ENCODE results near the gene FCN3.

Gene FCN3

GRCh38 chr1:27380766-27381733 lies 6.4 kb upstream of the FCN3 start:
- DNase-seq (ENCODE audit: low read depth in 2 of 3, low spot score in 2 of 3): no peak

DNA sequence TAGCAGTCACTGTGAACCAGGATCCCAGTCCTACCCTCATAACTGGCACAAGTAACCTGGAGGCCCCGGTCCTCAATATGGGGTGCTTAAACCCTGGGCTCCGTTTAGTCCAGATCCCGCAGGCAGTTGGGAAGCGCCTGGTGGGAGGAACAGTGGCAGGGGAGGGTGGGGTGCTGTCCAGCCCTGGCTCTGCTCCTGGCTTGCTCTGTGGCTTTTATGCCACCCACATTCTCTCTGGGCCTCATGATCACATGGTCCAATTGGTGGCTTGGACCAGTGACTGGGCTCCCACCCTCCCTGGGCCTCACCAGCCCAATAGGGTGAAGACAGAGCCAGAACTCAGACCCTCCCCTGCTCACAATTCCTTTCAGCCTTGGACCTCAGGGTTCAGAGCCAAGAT lies 5.6 kb upstream of the FCN3 start:
- no peak for DNase-seq (ENCODE audit: low read depth in 2 of 3, low spot score in 2 of 3)

DNA sequence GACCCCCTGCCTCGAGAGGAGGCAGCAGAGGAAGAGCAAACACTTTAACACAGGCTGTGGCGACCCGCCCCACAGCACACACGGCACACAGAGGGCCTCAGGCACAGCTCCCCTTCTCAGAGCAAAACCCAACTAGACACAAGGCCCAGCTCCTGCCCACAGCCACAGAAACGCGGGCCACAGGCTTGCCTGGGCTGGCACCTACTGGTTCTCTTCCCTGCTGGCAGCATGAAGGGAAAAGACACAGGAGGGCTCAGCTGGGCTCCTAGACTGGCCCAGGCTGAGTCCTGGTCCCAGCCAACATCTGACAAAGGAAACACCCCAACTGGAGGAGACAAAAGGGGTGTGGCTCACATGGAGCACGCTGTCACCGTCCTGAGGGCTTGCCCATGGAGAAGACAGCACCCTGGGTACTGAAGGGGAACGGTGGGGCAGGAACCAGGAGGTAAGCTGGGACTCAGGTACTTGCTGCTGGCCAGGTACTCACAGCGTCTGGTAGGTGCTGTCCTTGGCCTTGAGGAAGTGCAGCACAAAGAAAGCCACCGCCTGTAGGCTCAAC lies 5.0 kb upstream of the FCN3 start:
- DNase-seq (ENCODE audit: low read depth in 2 of 3, low spot score in 2 of 3): no peak

- no peak for DNase-seq (ENCODE audit: low read depth in 2 of 3, low spot score in 2 of 3)
Measured at GRCh38 chr1:27377760-27378495, 3.3 kb upstream of the FCN3 start.

DNA sequence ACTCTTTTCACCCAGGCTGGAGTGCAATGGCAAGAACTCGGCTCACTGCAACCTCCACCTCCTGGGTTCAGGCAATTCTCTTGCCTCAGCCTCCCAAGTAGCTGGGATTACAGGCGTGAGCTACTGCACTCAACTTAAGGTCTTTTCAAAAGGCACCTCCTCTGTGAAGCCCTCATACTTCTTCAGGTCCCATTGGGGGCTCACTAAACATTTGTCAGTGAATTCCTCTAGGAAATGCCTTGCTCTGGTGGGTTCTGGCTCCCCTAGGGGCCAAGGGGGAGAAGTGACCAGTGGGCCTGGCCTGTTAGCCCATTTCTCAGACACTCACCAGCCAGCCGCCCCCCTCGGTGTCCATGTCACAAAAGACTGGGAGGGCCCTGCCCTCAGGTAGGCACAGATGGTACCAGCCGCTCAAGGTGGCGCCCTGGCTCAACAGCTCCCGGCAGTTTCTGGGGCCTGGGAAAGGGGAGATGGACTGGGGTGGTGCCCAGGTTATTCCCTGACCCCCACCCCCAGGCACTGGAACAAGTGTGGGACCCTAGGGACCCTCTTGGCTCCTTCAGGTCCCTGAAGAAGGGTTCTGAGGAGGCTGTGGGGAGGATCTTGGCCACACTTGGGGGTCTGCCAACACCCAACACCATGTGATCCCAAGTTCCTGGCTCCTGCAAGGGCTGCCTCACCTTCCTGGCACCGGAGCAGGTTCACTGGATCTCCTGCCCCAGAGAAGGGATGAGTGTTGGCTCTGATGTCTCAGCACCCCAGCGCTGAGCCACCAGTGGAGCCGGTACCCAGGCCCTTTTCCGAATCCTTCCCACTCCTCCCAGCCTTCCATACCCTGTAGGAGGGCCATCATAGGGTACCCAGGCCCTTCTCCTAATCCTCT lies 1.6 kb downstream of the FCN3 start:
- DNase-seq (ENCODE audit: low read depth in 2 of 3, low spot score in 2 of 3): no peak

DNA sequence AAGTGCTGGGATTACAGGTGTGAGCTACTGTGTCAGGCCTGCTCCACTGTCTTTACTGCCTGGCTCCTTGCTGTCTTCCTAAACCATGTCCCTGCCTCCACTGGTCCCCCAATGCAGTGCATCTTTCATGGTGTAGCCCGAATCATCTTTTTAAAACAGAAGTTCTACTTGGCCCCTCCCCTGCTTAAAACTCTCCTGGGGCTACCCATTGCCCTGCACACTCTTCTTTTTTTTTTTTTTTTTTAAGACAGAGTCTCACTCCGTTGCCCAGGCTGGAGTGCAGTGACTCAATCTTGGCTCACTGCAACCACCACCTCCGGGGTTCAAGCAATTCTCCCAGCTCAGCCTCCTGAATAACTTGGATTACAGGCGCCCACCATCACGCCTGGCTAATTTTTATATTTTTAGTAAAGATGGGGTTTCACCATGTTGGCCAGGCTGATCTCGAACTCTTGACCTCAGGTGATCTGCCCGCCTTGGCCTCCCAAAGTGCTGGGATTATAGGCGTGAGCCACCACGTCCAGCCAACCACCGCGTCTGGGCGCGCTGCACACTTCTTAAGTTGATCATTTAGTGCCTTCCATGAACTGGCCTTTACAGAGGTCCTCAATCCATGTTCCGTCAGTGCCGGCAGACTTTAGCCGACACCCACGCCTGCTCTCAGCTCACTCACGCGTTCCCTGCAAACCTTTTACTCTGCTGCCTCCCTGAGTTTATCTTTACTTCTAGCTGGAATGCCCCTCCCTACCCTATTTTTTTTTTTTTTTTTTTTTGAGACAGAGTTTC lies 2.4 kb downstream of the FCN3 start:
- no peak for DNase-seq (ENCODE audit: low read depth in 2 of 3, low spot score in 2 of 3)

- DNase-seq (ENCODE audit: low read depth in 2 of 3, low spot score in 2 of 3): no peak
Measured at GRCh38 chr1:27368869-27369582, 5.6 kb downstream of the FCN3 start.

- DNase-seq (ENCODE audit: low read depth in 2 of 3, low spot score in 2 of 3): no peak
Measured at GRCh38 chr1:27367160-27367650, 7.4 kb downstream of the FCN3 start.

- no peak for DNase-seq (ENCODE audit: low read depth in 2 of 3, low spot score in 2 of 3)
Measured at GRCh38 chr1:27366411-27367159, 8.0 kb downstream of the FCN3 start, which contains the start of gene MAP3K6. Gene MAP3K6 (minus strand): TSS chr1:27366961. CDS start chr1:27366597, 364 bp downstream.

GRCh38 chr1:27366113-27366410 lies 8.6 kb downstream of the FCN3 start:
- DNase-seq (ENCODE audit: low read depth in 2 of 3, low spot score in 2 of 3): peak; percentile 63 to 81 (median 66)

DNA sequence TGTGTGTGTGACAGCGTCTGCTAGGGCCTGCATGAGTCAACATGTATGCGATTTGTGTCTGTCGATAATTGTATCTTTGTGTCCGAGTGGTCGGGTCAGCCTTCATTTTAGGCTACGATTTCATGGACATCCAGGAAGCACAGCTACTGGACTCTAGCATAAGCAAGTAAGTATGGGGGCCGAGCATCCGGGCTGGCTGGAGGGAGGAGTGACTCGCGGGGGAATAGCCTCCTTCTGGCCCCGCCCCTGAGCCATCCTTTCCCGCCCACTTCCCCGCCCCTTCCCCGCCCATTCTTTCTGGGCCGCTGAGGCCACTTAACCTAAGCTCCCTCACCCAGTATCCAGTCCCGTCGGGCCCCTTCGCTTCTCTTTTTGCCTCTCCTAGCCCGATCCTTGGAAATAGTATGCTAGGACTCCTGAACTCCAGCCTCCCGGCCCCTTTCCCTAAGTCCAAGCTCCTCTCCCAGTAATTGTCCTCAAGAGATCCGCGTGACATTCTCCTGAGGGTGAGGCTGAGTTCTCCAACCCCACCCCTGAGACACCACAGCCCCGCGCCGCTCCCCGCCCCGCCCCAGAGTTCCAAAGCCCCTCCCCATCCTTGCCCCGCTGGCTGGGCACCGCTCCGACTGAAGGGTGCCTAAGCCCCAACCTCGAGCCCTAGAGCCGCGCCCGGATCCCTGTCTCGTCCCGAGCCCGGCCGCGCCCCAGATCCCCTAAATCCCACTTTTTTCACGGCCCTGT lies 9.1 kb downstream of the FCN3 start:
- DNase-seq (ENCODE audit: low read depth in 2 of 3, low spot score in 2 of 3): peak; percentile 59 to 75 (median 69)

DNA sequence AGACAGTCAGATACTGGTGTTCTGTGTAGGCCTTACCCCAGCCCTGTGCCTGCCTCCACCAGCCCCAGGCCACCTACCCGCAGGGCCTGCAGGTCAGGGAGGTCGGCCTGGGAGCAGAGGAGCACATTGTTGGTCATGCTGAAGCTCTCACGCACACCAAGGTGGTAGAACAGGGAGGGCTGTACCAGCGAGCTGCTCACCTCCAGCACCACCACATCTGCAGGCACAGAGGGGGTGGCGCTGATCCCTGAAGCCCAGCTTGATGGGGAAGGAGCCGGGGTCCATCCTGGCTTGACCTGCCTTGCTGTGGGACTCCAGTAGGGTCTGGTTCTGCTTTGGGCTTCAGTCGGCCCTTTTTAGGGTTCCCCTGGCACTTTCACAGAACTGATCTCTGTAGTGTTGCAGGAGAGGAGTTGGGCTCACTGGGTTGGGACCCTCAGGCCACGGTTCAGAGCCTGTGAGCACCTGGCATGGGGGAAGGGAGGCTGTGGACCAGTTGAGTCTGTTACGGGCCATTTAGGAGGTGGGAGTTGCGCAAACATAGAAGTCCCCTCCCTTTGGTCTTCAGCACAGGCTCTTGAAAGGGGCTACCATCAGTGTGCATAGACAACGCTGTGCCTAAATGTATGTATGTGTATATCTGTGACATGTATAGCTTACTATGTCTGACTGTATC lies 9.8 kb downstream of the FCN3 start:
- DNase-seq (ENCODE audit: low read depth in 2 of 3, low spot score in 2 of 3): no peak

DNA sequence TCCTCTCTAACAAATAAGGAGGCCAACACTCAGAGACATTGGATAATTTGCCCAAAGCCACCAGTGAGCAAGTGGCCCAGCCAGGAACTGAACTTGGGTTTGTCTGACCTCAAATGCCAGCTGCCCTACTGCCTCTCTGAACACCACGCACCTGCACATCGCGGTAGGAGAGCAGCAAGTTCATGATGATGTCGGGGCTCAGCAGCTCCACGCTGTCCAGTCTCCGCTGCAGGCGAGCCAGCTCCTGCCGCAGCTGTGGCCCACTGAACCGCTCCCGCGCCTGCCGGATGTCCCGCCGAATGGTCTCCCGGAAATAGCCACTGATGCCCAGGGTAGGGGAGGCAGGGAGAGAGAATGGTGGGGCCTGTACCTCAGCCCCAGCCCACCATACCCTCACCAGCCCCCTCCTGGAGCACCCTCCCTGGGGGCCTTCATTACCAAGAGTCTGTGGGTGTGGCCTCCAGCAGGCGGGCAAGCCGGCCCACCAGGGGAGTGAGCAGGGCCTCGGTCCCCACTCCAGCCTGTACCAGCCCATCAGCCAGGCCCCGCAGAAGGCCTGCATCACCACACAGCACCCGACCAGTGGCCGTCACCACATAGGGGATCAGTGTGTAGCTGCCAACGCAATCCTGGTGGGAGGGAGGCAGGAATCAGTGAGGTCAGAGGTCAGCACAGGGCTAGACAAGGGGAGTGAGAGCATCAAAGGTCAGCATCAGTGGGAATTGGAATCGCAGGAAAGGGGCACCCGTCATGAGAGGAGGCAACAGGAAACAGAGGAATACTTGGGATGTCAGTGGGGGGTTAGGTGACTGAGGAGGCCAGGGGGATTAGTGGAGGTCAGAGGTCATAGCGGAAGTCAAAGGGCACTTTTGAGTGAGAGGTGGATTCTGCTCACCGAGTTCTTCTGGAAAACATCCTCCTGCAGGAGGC lies 10.6 kb downstream of the FCN3 start:
- no peak for DNase-seq (ENCODE audit: low read depth in 2 of 3, low spot score in 2 of 3)

GRCh38 chr1:27361553-27361952 lies 13.1 kb downstream of the FCN3 start:
- DNase-seq (ENCODE audit: low read depth in 2 of 3, low spot score in 2 of 3): no peak

- no peak for DNase-seq (ENCODE audit: low read depth in 2 of 3, low spot score in 2 of 3)
Measured at GRCh38 chr1:27361044-27361402, 13.6 kb downstream of the FCN3 start.
